HepG2 (cell line): ENCODE results near the gene ANKRD22. TPM values are rescaled to one million over a fixed set of nuclear protein-coding genes. Genes with fewer than 3 reads are reported as not detected.

Experiments used
- ATAC-seq: fragments of 200-7000 bp; cut with Tn5 transposase; 3 replicates; pipeline ENCODE4 v1.9.1; 2020; ENCODE audit warnings: mild to moderate bottlenecking, moderate library complexity
- BruUV-seq: library from RNA; stranded (reverse); fragments of 400-500 nt; replicated peaks from 2 replicates; lab custom pipeline; 2021; lab: Mats Ljungman, UMichigan
- CTCF ChIA-PET: fragments of 300-600 bp; formaldehyde crosslinking; extraction: SDS; loops from one replicate; lab custom pipeline; 2021; ENCODE audit warnings: low total read pairs, inconsistent platforms, low intra/inter-chr PET ratio; lab: Yijun Ruan, JAX
- POLR2A ChIA-PET: fragments of 350-600 bp; sonication (Branson Sonifier 250); formaldehyde crosslinking; loops from one replicate; lab custom pipeline; 2020; ENCODE audit warnings: antibody characterized with exemption, inconsistent platforms; lab: Yijun Ruan, JAX
- DNase-seq: peaks from one replicate; pipeline ENCODE4 v3.0.0-alpha.2; 2015; ENCODE audit warnings: low spot score
- FAIRE-seq: peaks from 3 replicates; lab custom pipeline; 2011; peaks lifted over from hg19 to GRCh38; lab: Jason Lieb, UNC
- H2AFZ ChIP-seq: one replicate; pipeline ENCODE4 v1.6.1; 2011; ENCODE audit warnings: low read length, inconsistent platforms
- H3K27ac ChIP-seq: fragments of 300-600 bp; 3 replicates; pipeline ENCODE4 v1.8.0; 2011; ENCODE audit warnings: mixed run types, mild to moderate bottlenecking, mixed read lengths, low read length, inconsistent platforms; ENCODE audit not compliant: insufficient read depth; ENCODE audit errors: extremely low read length
- H3K27me3 ChIP-seq, 2 experiments: fragments of 200-600 bp in 1 of 2; 2 replicates in 1 of 2; 3 replicates in 1 of 2; pipeline versions ENCODE4 v1.6.0 to v1.8.0; 2011; ENCODE audit warnings: low read length in 2 of 2, mild to moderate bottlenecking in 2 of 2, moderate library complexity in 2 of 2, inconsistent platforms in 1 of 2; ENCODE audit not compliant: insufficient read depth in 2 of 2, control insufficient read depth in 1 of 2
- H3K36me3 ChIP-seq, 2 experiments: fragments of 200-600 bp in 1 of 2; replicated peaks in 1 of 2; 2 replicates in 1 of 2; 3 replicates in 1 of 2; pipeline versions ENCODE4 v1.5.1 to v1.8.0; 2011; ENCODE audit warnings: low read length in 2 of 2, inconsistent platforms in 1 of 2; ENCODE audit not compliant: insufficient read depth in 2 of 2, control insufficient read depth in 1 of 2
- H3K4me1 ChIP-seq: 2 replicates; pipeline ENCODE4 v1.5.1; 2012; ENCODE audit warnings: low read length, inconsistent platforms; ENCODE audit not compliant: insufficient read depth
- H3K4me2 ChIP-seq: 2 replicates; pipeline ENCODE4 v1.6.0; 2011; ENCODE audit warnings: low read depth, low read length, inconsistent platforms
- H3K4me3 ChIP-seq, 3 experiments: fragments of 200-600 bp in 1 of 3; sonication (generic), shearing (Covaris generic) in 1 of 3; replicated peaks in 1 of 3; 2 replicates each; pipeline ENCODE4 v1.5.1; 2011 to 2016; ENCODE audit warnings: low read length in 3 of 3, inconsistent platforms in 2 of 3, low read depth in 2 of 3, mild to moderate bottlenecking in 2 of 3, control low read depth in 1 of 3, mixed read lengths in 1 of 3; ENCODE audit not compliant: insufficient read depth in 1 of 3
- H3K79me2 ChIP-seq: one replicate; pipeline ENCODE4 v1.6.1; 2011; ENCODE audit warnings: low read length, inconsistent platforms; ENCODE audit not compliant: insufficient read depth
- H3K9ac ChIP-seq: 2 replicates; pipeline ENCODE4 v1.6.0; 2011; ENCODE audit warnings: mild to moderate bottlenecking, low read depth, low read length, inconsistent platforms; ENCODE audit not compliant: insufficient read depth
- H3K9me3 ChIP-seq: 2 replicates; pipeline ENCODE4 v1.5.1; 2012; ENCODE audit warnings: mild to moderate bottlenecking, low read length
- H4K20me1 ChIP-seq: 2 replicates; pipeline ENCODE4 v1.6.0; 2011; ENCODE audit warnings: inconsistent platforms, mild to moderate bottlenecking, low read length, moderate library complexity; ENCODE audit not compliant: insufficient read depth
- DBP ChIP-seq: sonication (generic); formaldehyde crosslinking; IDR thresholded peaks from 2 replicates; pipeline ENCODE4 v1.4.0; 2020; ENCODE audit warnings: missing genetic modification reagents; ENCODE audit errors: not compliant biosample characterization
- EP300 ChIP-seq, 3 experiments: sonication (generic) in 1 of 3; formaldehyde crosslinking in 1 of 3; IDR thresholded peaks; 2 replicates each; pipeline versions ENCODE4 v1.5.1 to v1.6.1; 2011 to 2020; ENCODE audit warnings: low read depth in 2 of 3, low read length in 2 of 3, borderline replicate concordance in 1 of 3, improper control_type of control experiment in 1 of 3, mild to moderate bottlenecking in 1 of 3, missing genetic modification reagents in 1 of 3, moderate library complexity in 1 of 3
- RORA ChIP-seq: sonication (generic); formaldehyde crosslinking; IDR thresholded peaks from 2 replicates; pipeline ENCODE4 v1.5.0; 2020; ENCODE audit warnings: mild to moderate bottlenecking, missing genetic modification reagents, moderate library complexity
- ZBTB7A ChIP-seq: sonication (generic); formaldehyde crosslinking; IDR thresholded peaks from 2 replicates; pipeline ENCODE4 v1.8.0; 2022; ENCODE audit warnings: mild to moderate bottlenecking, missing genetic modification reagents
- ZHX2 ChIP-seq, 2 experiments: sonication (generic) in 1 of 2; formaldehyde crosslinking in 1 of 2; IDR thresholded peaks; 2 replicates each; pipeline versions ENCODE4 v1.6.1 to v1.9.0; 2014 to 2022; ENCODE audit warnings: antibody characterized with exemption in 1 of 2, borderline replicate concordance in 1 of 2, inconsistent platforms in 1 of 2, low read depth in 1 of 2, missing genetic modification reagents in 1 of 2
- ZNF451 ChIP-seq: sonication (generic); formaldehyde crosslinking; IDR thresholded peaks from 2 replicates; pipeline ENCODE4 v1.5.0; 2020; ENCODE audit warnings: mild to moderate bottlenecking, missing genetic modification reagents
- ZNF703 ChIP-seq: sonication (generic); formaldehyde crosslinking; IDR thresholded peaks from 2 replicates; pipeline ENCODE4 v1.5.1; 2020; ENCODE audit warnings: missing genetic modification reagents, mild to moderate bottlenecking, moderate library complexity, borderline replicate concordance
- in situ Hi-C: cut with HindIII; loops from 2 replicates; pipeline ENCODE4 v1.10.0; 2017; ENCODE audit warnings: low pct_unique_long_range_greater_than_20kb; ENCODE audit not compliant: extremely low pct_ligation_motif_present
- intact Hi-C: fragments of 100-400 bp; cut with micrococcal nuclease; formaldehyde crosslinking; loops from one replicate; pipeline ENCODE4 v1.10.0; 2022; ENCODE audit not compliant: unreplicated experiment
- polyA plus RNA-seq, 8 experiments: library from polyadenylated mRNA; depleted of rRNA in 3 of 8; stranded (reverse) in 7 of 8; unstranded in 1 of 8; fragments of >200 nt; fragmentation: Illumina TruSeq in 4 of 8; extraction: Trizol in 4 of 8; gene quantifications; 2 replicates each; pipeline versions ENCODE4 v1.2.1 to v1.2.3, GENCODE V29; 2011 to 2016; ENCODE audit warnings: low read depth in 4 of 8, missing spikeins in 1 of 8, mixed read lengths in 1 of 8; ENCODE audit not compliant: insufficient read depth in 1 of 8
- total RNA-seq, 5 experiments: library from RNA; depleted of rRNA; stranded (reverse); fragments of >200 nt; fragmentation: Illumina TruSeq; extraction: Trizol; gene quantifications; 2 replicates each; pipeline ENCODE4 v1.2.3, GENCODE V29; 2016; ENCODE audit warnings: low read depth in 1 of 5
- TF ChIP-seq, protein P1 (sequence below): sonication (generic); formaldehyde crosslinking; IDR thresholded peaks from 2 replicates; pipeline ENCODE4 v1.5.0; 2020; ENCODE audit warnings: missing genetic modification reagents
- TF ChIP-seq, protein P2 (sequence below): IDR thresholded peaks from 2 replicates; pipeline ENCODE4 v1.4.0; 2020; ENCODE audit warnings: mild to moderate bottlenecking, missing genetic modification reagents

The ANKRD22 gene
- total and polyA plus RNA-seq, 2 of the 13 experiments (the other 11 are each of a cell fraction or from before 2014, with no cell fraction given) = not detected

GRCh38 chr10:88833156-88833555, 18.5 kb downstream of the ANKRD22 start (continued):
- TF ChIP-seq EP300 (IDR thresholded peaks at IDR 0.05; ENCODE audit: low read depth in 2 of 2, low read length in 2 of 2) (no peak), EP300 (CRISPR knock-in tag; IDR thresholded peaks at IDR 0.05; ENCODE audit: borderline replicate concordance) (no peak), ZNF451 (CRISPR knock-in tag) (no peak)
- TF ChIP-seq, all 625 proteins: peak for 0

- FAIRE-seq (no peak), ATAC-seq (no peak), DNase-seq (no peak)
- no peak overlapping the region for H3K9ac ChIP-seq
- H3K4me1 ChIP-seq = no peaks in the 10 kb centered on the region
- intact Hi-C loops (no loop called here), in situ Hi-C loops (loop anchor here (25.0 kb wide), 1 partner anchor 380 kb away; the partner anchor contains the start of gene CH25H)
- H3K4me3 ChIP-seq = no peak overlapping the region
- no peaks in the 10 kb centered on the region for H3K9me3 ChIP-seq
- no peak overlapping the region for H3K27ac ChIP-seq
- no peaks in the 10 kb centered on the region for H4K20me1 ChIP-seq
- no peak overlapping the region for H3K4me2 ChIP-seq
- no TSS peak for BruUV-seq
- no peaks in the 10 kb centered on the region for H3K36me3 ChIP-seq
- no peaks in the 10 kb centered on the region for H3K27me3 ChIP-seq
- ChIA-PET POLR2A (no interaction called here), CTCF (no interaction called here)
- H3K79me2 ChIP-seq = no peaks in the 10 kb centered on the region
- H2AFZ ChIP-seq = no peak overlapping the region
- TF ChIP-seq ZNF703 (CRISPR knock-in tag) (no peak), ZBTB7A (no peak), ZHX2 (IDR thresholded peaks at IDR 0.05; ENCODE audit: low read depth) (no peak), ZHX2 (CRISPR knock-in tag; IDR thresholded peaks at IDR 0.05; ENCODE audit: borderline replicate concordance) (no peak), DBP (no peak), RORA (CRISPR knock-in tag) (no peak)
- TF ChIP-seq, protein P1, sequence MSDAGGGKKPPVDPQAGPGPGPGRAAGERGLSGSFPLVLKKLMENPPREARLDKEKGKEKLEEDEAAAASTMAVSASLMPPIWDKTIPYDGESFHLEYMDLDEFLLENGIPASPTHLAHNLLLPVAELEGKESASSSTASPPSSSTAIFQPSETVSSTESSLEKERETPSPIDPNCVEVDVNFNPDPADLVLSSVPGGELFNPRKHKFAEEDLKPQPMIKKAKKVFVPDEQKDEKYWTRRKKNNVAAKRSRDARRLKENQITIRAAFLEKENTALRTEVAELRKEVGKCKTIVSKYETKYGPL (CRISPR knock-in tag) = no peak
- TF ChIP-seq, protein P2, sequence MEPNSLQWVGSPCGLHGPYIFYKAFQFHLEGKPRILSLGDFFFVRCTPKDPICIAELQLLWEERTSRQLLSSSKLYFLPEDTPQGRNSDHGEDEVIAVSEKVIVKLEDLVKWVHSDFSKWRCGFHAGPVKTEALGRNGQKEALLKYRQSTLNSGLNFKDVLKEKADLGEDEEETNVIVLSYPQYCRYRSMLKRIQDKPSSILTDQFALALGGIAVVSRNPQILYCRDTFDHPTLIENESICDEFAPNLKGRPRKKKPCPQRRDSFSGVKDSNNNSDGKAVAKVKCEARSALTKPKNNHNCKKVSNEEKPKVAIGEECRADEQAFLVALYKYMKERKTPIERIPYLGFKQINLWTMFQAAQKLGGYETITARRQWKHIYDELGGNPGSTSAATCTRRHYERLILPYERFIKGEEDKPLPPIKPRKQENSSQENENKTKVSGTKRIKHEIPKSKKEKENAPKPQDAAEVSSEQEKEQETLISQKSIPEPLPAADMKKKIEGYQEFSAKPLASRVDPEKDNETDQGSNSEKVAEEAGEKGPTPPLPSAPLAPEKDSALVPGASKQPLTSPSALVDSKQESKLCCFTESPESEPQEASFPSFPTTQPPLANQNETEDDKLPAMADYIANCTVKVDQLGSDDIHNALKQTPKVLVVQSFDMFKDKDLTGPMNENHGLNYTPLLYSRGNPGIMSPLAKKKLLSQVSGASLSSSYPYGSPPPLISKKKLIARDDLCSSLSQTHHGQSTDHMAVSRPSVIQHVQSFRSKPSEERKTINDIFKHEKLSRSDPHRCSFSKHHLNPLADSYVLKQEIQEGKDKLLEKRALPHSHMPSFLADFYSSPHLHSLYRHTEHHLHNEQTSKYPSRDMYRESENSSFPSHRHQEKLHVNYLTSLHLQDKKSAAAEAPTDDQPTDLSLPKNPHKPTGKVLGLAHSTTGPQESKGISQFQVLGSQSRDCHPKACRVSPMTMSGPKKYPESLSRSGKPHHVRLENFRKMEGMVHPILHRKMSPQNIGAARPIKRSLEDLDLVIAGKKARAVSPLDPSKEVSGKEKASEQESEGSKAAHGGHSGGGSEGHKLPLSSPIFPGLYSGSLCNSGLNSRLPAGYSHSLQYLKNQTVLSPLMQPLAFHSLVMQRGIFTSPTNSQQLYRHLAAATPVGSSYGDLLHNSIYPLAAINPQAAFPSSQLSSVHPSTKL (CRISPR knock-in tag) = no peak
Observed at GRCh38 chr10:88832376-88832775, 19.3 kb downstream of the ANKRD22 start.
